Neutrophil (primary cell): ENCODE data around the gene ZKSCAN4.

ENCODE experiments used
- H3K27ac ChIP-seq: fragments of 200-600 bp; sonication (generic); 2 replicates; pipeline ENCODE4 v1.5.1; 2016; ENCODE audit warnings: mild to moderate bottlenecking, moderate library complexity
- H3K27me3 ChIP-seq: fragments of 200-600 bp; sonication (generic); 2 replicates; pipeline ENCODE4 v1.6.0; 2016; ENCODE audit warnings: mild to moderate bottlenecking
- H3K36me3 ChIP-seq: fragments of 200-600 bp; sonication (generic); 2 replicates; pipeline ENCODE4 v1.5.1; 2017
- H3K4me1 ChIP-seq, 2 experiments: fragments of 200-600 bp in 1 of 2; sonication (generic) in 1 of 2; 1 replicate in 1 of 2; 2 replicates in 1 of 2; pipeline versions ENCODE4 v1.5.1 to v1.6.1; 2013 to 2016; ENCODE audit warnings: low read depth in 1 of 2, low read length in 1 of 2, mild to moderate bottlenecking in 1 of 2, moderate library complexity in 1 of 2; ENCODE audit not compliant: control insufficient read depth in 1 of 2, insufficient read depth in 1 of 2
- H3K4me3 ChIP-seq, 2 experiments: fragments of 200-600 bp in 1 of 2; sonication (generic) in 1 of 2; 1 replicate in 1 of 2; 2 replicates in 1 of 2; pipeline ENCODE4 v1.5.1; 2013 to 2016; ENCODE audit warnings: low read depth in 1 of 2, low read length in 1 of 2, mild to moderate bottlenecking in 1 of 2, moderate library complexity in 1 of 2
- H3K9me3 ChIP-seq: fragments of 200-600 bp; sonication (generic); 2 replicates; pipeline ENCODE4 v1.5.1; 2016
- TF ChIP-seq, protein P1 (sequence below): fragments of 200-600 bp; sonication (generic); IDR thresholded peaks from 2 replicates; pipeline ENCODE4 v1.5.1; 2016; ENCODE audit warnings: antibody characterized with exemption

ZKSCAN4 gene

DNA sequence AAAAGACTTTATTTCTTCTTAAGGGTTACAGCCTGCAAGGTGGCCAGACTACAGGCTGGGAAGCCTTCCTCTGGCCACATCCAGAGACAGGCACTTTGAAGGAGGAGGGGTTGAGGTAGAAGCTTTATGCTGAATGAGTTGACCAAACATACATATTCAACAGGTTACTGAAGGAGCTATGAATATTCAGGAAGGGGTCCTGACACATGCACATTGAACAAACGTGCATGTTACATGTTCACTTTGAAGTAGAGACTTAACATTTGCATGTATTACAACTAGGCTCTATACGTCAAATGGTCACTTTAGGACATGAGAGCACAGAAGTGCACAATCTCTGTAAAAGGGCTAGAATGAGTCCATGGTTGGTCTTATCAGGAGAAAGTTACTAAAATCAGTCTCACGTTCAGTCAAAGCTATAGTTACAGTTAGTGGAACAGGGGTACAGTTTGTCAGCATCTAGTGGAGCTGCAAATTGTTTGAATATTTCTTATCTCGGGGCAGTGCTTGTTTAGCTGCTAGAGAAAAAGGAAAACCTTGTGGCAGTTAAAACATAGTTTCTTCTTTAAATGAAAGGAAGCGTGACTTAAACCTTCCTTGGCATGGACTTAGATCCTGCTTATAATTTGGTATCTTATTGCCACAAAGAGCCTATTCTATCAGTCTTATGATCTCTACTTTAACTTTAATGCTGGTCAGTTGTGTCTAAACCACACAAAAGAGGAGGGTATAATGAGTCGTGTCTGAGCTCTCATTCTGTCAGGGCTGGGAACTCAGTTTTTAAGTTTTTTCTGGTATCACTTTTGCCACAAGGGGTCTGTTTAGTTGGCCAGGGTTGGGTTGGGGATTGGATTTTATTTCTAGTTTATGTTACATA is 31.6 kb downstream of the ZKSCAN4 start:
- no peak overlapping the region for H3K27ac ChIP-seq
- H3K27me3 ChIP-seq, result peaks cover 84% of the 10 kb centered on the region
- H3K4me1 ChIP-seq, result peaks cover 13 to 19% of the 10 kb centered on the region in 2 experiments
- no peak overlapping the region for H3K4me3 ChIP-seq
- TF ChIP-seq, protein P1, sequence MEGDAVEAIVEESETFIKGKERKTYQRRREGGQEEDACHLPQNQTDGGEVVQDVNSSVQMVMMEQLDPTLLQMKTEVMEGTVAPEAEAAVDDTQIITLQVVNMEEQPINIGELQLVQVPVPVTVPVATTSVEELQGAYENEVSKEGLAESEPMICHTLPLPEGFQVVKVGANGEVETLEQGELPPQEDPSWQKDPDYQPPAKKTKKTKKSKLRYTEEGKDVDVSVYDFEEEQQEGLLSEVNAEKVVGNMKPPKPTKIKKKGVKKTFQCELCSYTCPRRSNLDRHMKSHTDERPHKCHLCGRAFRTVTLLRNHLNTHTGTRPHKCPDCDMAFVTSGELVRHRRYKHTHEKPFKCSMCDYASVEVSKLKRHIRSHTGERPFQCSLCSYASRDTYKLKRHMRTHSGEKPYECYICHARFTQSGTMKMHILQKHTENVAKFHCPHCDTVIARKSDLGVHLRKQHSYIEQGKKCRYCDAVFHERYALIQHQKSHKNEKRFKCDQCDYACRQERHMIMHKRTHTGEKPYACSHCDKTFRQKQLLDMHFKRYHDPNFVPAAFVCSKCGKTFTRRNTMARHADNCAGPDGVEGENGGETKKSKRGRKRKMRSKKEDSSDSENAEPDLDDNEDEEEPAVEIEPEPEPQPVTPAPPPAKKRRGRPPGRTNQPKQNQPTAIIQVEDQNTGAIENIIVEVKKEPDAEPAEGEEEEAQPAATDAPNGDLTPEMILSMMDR, result no peak
- no peaks in the 10 kb centered on the region for H3K36me3 ChIP-seq
- H3K9me3 ChIP-seq, result no peaks in the 10 kb centered on the region

- no peaks in the 10 kb centered on the region for H3K9me3 ChIP-seq
- TF ChIP-seq, protein P1, result no peak
- H3K4me3 ChIP-seq, result peak overlapping the region; percentile 64 to 66
- peaks cover 92% of the 10 kb centered on the region for H3K27me3 ChIP-seq
- H3K27ac ChIP-seq, result peak overlapping the region; percentile 56
- peaks cover 5 to 11% of the 10 kb centered on the region in 2 experiments for H3K4me1 ChIP-seq
- no peaks in the 10 kb centered on the region for H3K36me3 ChIP-seq
Measured at GRCh38 chr6:28218312-28219248, 33.5 kb downstream of the ZKSCAN4 start.

- H3K27ac ChIP-seq, result no peak overlapping the region
- H3K9me3 ChIP-seq, result no peaks in the 10 kb centered on the region
- no peaks in the 10 kb centered on the region for H3K36me3 ChIP-seq
- no peak overlapping the region for H3K4me3 ChIP-seq
- TF ChIP-seq, protein P1, result no peak
- peaks cover 5 to 11% of the 10 kb centered on the region in 2 experiments for H3K4me1 ChIP-seq
- peaks cover 92% of the 10 kb centered on the region for H3K27me3 ChIP-seq
Measured at GRCh38 chr6:28217890-28218289, 34.2 kb downstream of the ZKSCAN4 start.

DNA sequence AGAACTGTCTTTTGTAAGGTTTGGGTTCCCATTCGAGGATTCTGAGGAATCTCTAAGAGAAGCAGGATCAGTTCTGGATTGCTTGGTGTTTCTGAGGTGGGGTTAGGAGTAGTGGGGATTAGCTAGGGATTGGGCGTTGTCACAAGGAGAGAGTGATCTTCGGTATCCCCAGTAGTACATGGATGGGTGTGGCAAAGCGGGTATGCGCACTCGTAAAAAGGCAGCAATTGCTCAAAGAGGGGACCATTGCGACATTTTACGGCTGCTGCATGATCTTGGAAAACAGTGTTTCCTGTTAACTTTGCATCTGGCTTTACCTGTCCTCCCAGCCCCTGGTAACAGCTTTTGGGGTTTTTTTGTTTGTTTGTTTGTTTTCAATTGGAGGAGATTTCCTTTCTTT is 36.6 kb downstream of the ZKSCAN4 start:
- TF ChIP-seq, protein P1, result no peak
- H3K27me3 ChIP-seq, result peaks cover 94% of the 10 kb centered on the region

DNA sequence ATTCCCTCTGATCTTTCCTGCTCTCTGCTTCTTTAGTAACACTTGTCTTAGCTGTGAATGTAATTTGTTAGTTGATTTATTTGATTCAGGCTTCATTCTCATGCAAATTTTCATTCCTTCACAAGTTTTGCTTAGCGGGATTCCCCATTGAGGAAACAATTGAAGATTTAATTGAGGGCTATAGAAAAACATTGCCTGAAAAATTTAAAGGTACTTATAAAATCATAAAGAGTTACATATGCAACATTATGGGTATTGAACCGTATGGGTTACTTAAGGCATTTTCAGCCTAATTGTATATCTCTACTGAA is 38.9 kb downstream of the ZKSCAN4 start:
- TF ChIP-seq, protein P1, result no peak
- Histone ChIP-seq H3K27me3 (peaks cover 96% of the 10 kb centered on the region), H3K36me3 (no peaks in the 10 kb centered on the region), H3K4me1 (peaks cover 2 to 4% of the 10 kb centered on the region in 2 experiments), H3K9me3 (no peaks in the 10 kb centered on the region), H3K27ac (no peak overlapping the region), H3K4me3 (no peak overlapping the region)

More for the DNA sequence above, 36.6 kb downstream of the ZKSCAN4 start:
- H3K27ac ChIP-seq, result no peak overlapping the region
- H3K4me3 ChIP-seq, result no peak overlapping the region
- H3K9me3 ChIP-seq, result no peaks in the 10 kb centered on the region
- no peaks in the 10 kb centered on the region for H3K36me3 ChIP-seq
- H3K4me1 ChIP-seq, result peaks cover 9 to 11% of the 10 kb centered on the region in 2 experiments
